Liver (tissue), 9 donors: Measurements from ENCODE around the gene LGALS12. TPM values are rescaled to one million over a fixed set of nuclear protein-coding genes. Genes with fewer than 3 reads are reported as not detected.
"Not testable (repeated sequence)": the region's sequence is repeated elsewhere in the genome, so short reads cannot be mapped to it uniquely, and the experiment has no call there.

Source experiments
- DNase-seq: peaks from one replicate; pipeline ENCODE4 v3.0.0-alpha.2; 2017; ENCODE audit warnings: low spot score
- H3K27ac ChIP-seq, 2 donors: one replicate each; pipeline ENCODE4 v1.7.0; 2013; ENCODE audit warnings: inconsistent platforms in 2 of 2, low read length in 2 of 2, control low read depth in 1 of 2, low read depth in 1 of 2, mild to moderate bottlenecking in 1 of 2
- H3K27me3 ChIP-seq, 4 donors: one replicate each; pipeline versions ENCODE4 v1.6.1 to v1.7.0; 2013; ENCODE audit warnings: low read length in 3 of 4, inconsistent platforms in 1 of 4, mild to moderate bottlenecking in 1 of 4, moderate library complexity in 1 of 4; ENCODE audit not compliant: control insufficient read depth in 4 of 4, insufficient read depth in 4 of 4
- H3K36me3 ChIP-seq, 4 donors: one replicate each; pipeline versions ENCODE4 v1.6.1 to v1.7.0; 2013; ENCODE audit warnings: low read length in 3 of 4, mild to moderate bottlenecking in 3 of 4, low read depth in 1 of 4, moderate library complexity in 1 of 4; ENCODE audit not compliant: control insufficient read depth in 4 of 4, insufficient read depth in 3 of 4
- H3K4me1 ChIP-seq, 4 donors: one replicate each; pipeline versions ENCODE4 v1.6.1 to v1.7.0; 2013; ENCODE audit warnings: low read length in 3 of 4, mild to moderate bottlenecking in 3 of 4, moderate library complexity in 1 of 4; ENCODE audit not compliant: control insufficient read depth in 4 of 4, insufficient read depth in 4 of 4
- H3K4me3 ChIP-seq, 3 donors: one replicate each; pipeline versions ENCODE4 v1.6.1 to v1.7.0; 2013; ENCODE audit warnings: low read length in 3 of 3, control low read depth in 1 of 3, low read depth in 1 of 3, mild to moderate bottlenecking in 1 of 3
- H3K9ac ChIP-seq, 2 donors: one replicate each; pipeline ENCODE4 v1.7.0; 2013; ENCODE audit warnings: low read length in 2 of 2, mild to moderate bottlenecking in 2 of 2, moderate library complexity in 2 of 2, control low read depth in 1 of 2, low read depth in 1 of 2
- H3K9me3 ChIP-seq, 4 donors: one replicate each; pipeline versions ENCODE4 v1.6.1 to v1.7.0; 2013; ENCODE audit warnings: low read length in 3 of 4; ENCODE audit not compliant: control insufficient read depth in 4 of 4
- ATF3 ChIP-seq: IDR thresholded peaks from 2 replicates; pipeline ENCODE4 v1.6.1; 2016; ENCODE audit warnings: antibody characterized with exemption
- CTCF ChIP-seq: fragments of 150-350 bp; IDR thresholded peaks from 2 replicates; pipeline ENCODE4 v1.5.1; 2017; ENCODE audit warnings: improper control_type of control experiment, low read depth, low read length; ENCODE audit not compliant: missing input control
- EGR1 ChIP-seq, 2 donors: IDR thresholded peaks; 2 replicates each; pipeline ENCODE4 v1.6.1; 2016 to 2018; ENCODE audit warnings: antibody characterized with exemption in 2 of 2, low read depth in 2 of 2
- FOXA1 ChIP-seq: IDR thresholded peaks from 2 replicates; pipeline ENCODE4 v1.6.1; 2016; ENCODE audit warnings: antibody characterized with exemption
- FOXA2 ChIP-seq: IDR thresholded peaks from 2 replicates; pipeline ENCODE4 v1.6.1; 2016; ENCODE audit warnings: antibody characterized with exemption
- GABPA ChIP-seq, 2 donors: IDR thresholded peaks in 1 of 2; conservative IDR thresholded peaks in 1 of 2; 2 replicates each; pipeline ENCODE4 v1.6.1; 2016; ENCODE audit warnings: antibody characterized with exemption in 2 of 2, mild to moderate bottlenecking in 1 of 2, moderate library complexity in 1 of 2
- HNF4A ChIP-seq, 2 donors: conservative IDR thresholded peaks; 2 replicates each; pipeline ENCODE4 v1.6.1; 2016; ENCODE audit warnings: antibody characterized with exemption in 2 of 2, mild to moderate bottlenecking in 2 of 2
- HNF4G ChIP-seq: IDR thresholded peaks from 2 replicates; pipeline ENCODE4 v1.6.1; 2016; ENCODE audit warnings: antibody characterized with exemption
- JUND ChIP-seq, 2 donors: IDR thresholded peaks; 2 replicates each; pipeline ENCODE4 v1.6.1; 2016; ENCODE audit warnings: antibody characterized with exemption in 2 of 2
- MAX ChIP-seq: IDR thresholded peaks from 2 replicates; pipeline ENCODE4 v1.6.1; 2016; ENCODE audit warnings: antibody characterized with exemption
- NR2F2 ChIP-seq: IDR thresholded peaks from 2 replicates; pipeline ENCODE4 v1.6.1; 2016; ENCODE audit warnings: antibody characterized with exemption
- RAD21 ChIP-seq, 2 donors: IDR thresholded peaks; 2 replicates each; pipeline ENCODE4 v1.6.1; 2016; ENCODE audit warnings: antibody characterized with exemption in 2 of 2, mild to moderate bottlenecking in 2 of 2
- REST ChIP-seq: IDR thresholded peaks from 2 replicates; pipeline ENCODE4 v1.6.1; 2016; ENCODE audit warnings: antibody characterized with exemption, mild to moderate bottlenecking
- RXRA ChIP-seq, 2 donors: IDR thresholded peaks; 2 replicates each; pipeline ENCODE4 v1.6.1; 2017 to 2018; ENCODE audit warnings: antibody characterized with exemption in 2 of 2, mild to moderate bottlenecking in 1 of 2
- SP1 ChIP-seq: IDR thresholded peaks from 2 replicates; pipeline ENCODE4 v1.6.1; 2018; ENCODE audit warnings: antibody characterized with exemption, mild to moderate bottlenecking
- TAF1 ChIP-seq: conservative IDR thresholded peaks from 2 replicates; pipeline ENCODE4 v1.6.1; 2016; ENCODE audit warnings: antibody characterized with exemption, mild to moderate bottlenecking
- YY1 ChIP-seq: IDR thresholded peaks from 2 replicates; pipeline ENCODE4 v1.6.1; 2016; ENCODE audit warnings: antibody characterized with exemption, mild to moderate bottlenecking
- ZBTB33 ChIP-seq: IDR thresholded peaks from 2 replicates; pipeline ENCODE4 v1.6.1; 2016; ENCODE audit warnings: antibody characterized with exemption
- WGBS: extraction: QIAGEN DNeasy Blood & Tissue Kit; methylation state at CpG from one replicate; pipeline ENCODE4 v1.1.7; 2013; 5-methylcytosine and 5-hydroxymethylcytosine counted together
- polyA plus RNA-seq, 2 donors: library from polyadenylated mRNA; stranded (reverse) in 1 of 2; unstranded in 1 of 2; fragments of 200-250 nt in 1 of 2; fragments of >200 nt in 1 of 2; fragmentation: Nextera tagmentation in 1 of 2; extraction: Ambion mirVana in 1 of 2; gene quantifications; one replicate each; pipeline versions ENCODE4 v1.2.1 to v1.2.3, GENCODE V29; 2013 to 2015
- total RNA-seq, 2 donors: library from RNA; depleted of rRNA; stranded (reverse); fragments of >200 nt; gene quantifications; one replicate each; pipeline ENCODE4 v1.2.3, GENCODE V29; 2014
- donor health status: healthy.
- donor health status: healthy.
- donor health status: healthy.
- donor health status: healthy.
- donor health status: healthy.

The LGALS12 gene
- total and polyA plus RNA-seq, 4 donors = 0.03 to 0.98 TPM; not detected in 2

GRCh38 chr11:63523151-63523550, 17.3 kb downstream of the LGALS12 start:
- Histone ChIP-seq H3K4me3 (no peak overlapping the region), H3K27ac (no peak overlapping the region), H3K9me3 (peaks cover 0 to 9% (median 0%) of the 10 kb centered on the region in 4 donors), H3K27me3 (no peaks in the 10 kb centered on the region), H3K4me1 (no peaks in the 10 kb centered on the region), H3K36me3 (no peaks in the 10 kb centered on the region), H3K9ac (no peak overlapping the region)
- TF ChIP-seq NR2F2 (no peak), TAF1 (no peak), FOXA2 (no peak)
- WGBS = 74% methylated on average over 7 of the region's 7 CpGs
- DNase-seq = no peak

DNA sequence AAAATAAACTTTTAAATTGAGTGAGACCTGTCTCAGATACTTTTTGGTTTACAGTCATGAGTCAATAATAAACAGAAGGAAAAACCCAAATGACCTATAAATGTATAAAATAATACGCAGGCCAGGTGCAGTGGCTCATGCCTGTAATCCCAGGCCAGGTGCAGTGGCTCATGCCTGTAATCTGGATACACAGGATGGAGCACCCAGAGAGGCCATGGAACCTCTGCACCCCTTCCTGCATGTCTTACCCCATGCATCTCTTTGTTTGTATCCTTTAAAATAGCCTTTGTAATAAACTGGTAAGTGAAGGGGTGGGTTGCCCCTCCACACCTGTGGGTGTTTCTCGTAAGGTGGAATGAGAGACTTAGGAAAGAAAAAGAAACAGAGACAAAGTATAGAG, 21.8 kb downstream of the LGALS12 start:
- peaks cover 0 to 5% (median 0%) of the 10 kb centered on the region in 4 donors for H3K4me1 ChIP-seq
- H3K4me3 ChIP-seq = no peak overlapping the region
- no peaks in the 10 kb centered on the region for H3K36me3 ChIP-seq
- 95% methylated on average over 2 of the region's 2 CpGs for WGBS
- no peak overlapping the region for H3K9ac ChIP-seq
- no peaks in the 10 kb centered on the region for H3K27me3 ChIP-seq
- H3K9me3 ChIP-seq = peaks cover 0 to 9% (median 0%) of the 10 kb centered on the region in 4 donors
- DNase-seq = no peak
- no peak overlapping the region for H3K27ac ChIP-seq
- no peak for TF ChIP-seq ZBTB33
- no peak for TF ChIP-seq RAD21 (IDR thresholded peaks at IDR 0.05)
- TF ChIP-seq HNF4G = no peak
- TF ChIP-seq FOXA1 = no peak
- TF ChIP-seq CTCF = no peak
- no peak for TF ChIP-seq EGR1 (IDR thresholded peaks at IDR 0.05; ENCODE audit: low read depth in 2 of 2)
- TF ChIP-seq ATF3 = no peak
- TF ChIP-seq GABPA (IDR thresholded peaks at IDR 0.05 in 1 of 2, conservative IDR thresholded peaks at IDR 0.05 in 1 of 2) = no peak
- no peak for TF ChIP-seq SP1
- no peak for TF ChIP-seq TAF1
- no peak for TF ChIP-seq REST
- no peak for TF ChIP-seq JUND (IDR thresholded peaks at IDR 0.05)
- no peak for TF ChIP-seq MAX
- TF ChIP-seq HNF4A (conservative IDR thresholded peaks at IDR 0.05) = no peak
- TF ChIP-seq RXRA (IDR thresholded peaks at IDR 0.05) = no peak
- TF ChIP-seq NR2F2 = no peak
- TF ChIP-seq YY1 = no peak
- no peak for TF ChIP-seq FOXA2

GRCh38 chr11:63528156-63528555, 22.3 kb downstream of the LGALS12 start:
- not testable (repeated sequence) for H3K36me3 ChIP-seq, H3K9ac ChIP-seq, DNase-seq, H3K9me3 ChIP-seq, H3K27ac ChIP-seq, H3K4me1 ChIP-seq, H3K27me3 ChIP-seq, H3K4me3 ChIP-seq
- 61% methylated on average over 8 of the region's 11 CpGs for WGBS

- 82% methylated on average over 1 of the region's 3 CpGs for WGBS
- not testable (repeated sequence) for H3K4me3 ChIP-seq, H3K27ac ChIP-seq, H3K27me3 ChIP-seq, H3K36me3 ChIP-seq, H3K4me1 ChIP-seq, H3K9ac ChIP-seq, DNase-seq, H3K9me3 ChIP-seq
Measured at GRCh38 chr11:63528729-63529278, 22.9 kb downstream of the LGALS12 start.
